Ovary (tissue), 3 donors: ENCODE measurements around the gene GNAT2.

Experiments
- EP300 ChIP-seq: sonication (generic); formaldehyde crosslinking; IDR thresholded peaks from one replicate; pipeline ENCODE4 v1.6.1; 2017; ENCODE audit warnings: antibody characterized with exemption
- POLR2A ChIP-seq: fragments of 450-650 bp; IDR thresholded peaks from one replicate; pipeline ENCODE4 v1.6.1; 2017; ENCODE audit warnings: antibody characterized with exemption, mild to moderate bottlenecking, moderate library complexity
- TF ChIP-seq, protein P1 (sequence below), 3 donors: fragments of 450-650 bp in 2 of 3; fragments of 200-600 bp in 1 of 3; IDR thresholded peaks; one replicate each; pipeline versions ENCODE4 v1.5.1 to v1.8.0; 2016 to 2022; ENCODE audit warnings: antibody characterized with exemption in 3 of 3, mild to moderate bottlenecking in 1 of 3
- donor health status: DM: no; HTN: no; CAD: no.

DNA sequence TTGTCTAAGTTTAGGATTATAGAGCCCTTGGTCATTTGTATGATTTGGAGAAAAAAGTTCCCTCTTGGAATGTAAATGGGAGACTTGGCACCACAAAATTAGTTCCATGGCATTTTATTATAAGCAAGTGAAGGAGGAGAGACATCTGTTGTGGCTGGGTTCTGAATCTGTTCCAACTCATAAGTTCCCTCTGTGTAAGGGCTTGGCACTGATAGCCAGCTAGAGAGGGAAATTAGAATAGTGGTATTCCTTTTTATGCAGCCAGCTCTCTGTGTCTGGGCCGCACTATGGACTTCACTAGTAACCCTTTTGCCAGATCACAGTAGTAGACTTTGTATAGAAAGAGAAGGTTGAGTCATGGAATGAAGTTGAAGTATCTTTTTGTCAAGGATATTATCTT is 39.9 kb downstream of the GNAT2 start:
- TF ChIP-seq, protein P1, sequence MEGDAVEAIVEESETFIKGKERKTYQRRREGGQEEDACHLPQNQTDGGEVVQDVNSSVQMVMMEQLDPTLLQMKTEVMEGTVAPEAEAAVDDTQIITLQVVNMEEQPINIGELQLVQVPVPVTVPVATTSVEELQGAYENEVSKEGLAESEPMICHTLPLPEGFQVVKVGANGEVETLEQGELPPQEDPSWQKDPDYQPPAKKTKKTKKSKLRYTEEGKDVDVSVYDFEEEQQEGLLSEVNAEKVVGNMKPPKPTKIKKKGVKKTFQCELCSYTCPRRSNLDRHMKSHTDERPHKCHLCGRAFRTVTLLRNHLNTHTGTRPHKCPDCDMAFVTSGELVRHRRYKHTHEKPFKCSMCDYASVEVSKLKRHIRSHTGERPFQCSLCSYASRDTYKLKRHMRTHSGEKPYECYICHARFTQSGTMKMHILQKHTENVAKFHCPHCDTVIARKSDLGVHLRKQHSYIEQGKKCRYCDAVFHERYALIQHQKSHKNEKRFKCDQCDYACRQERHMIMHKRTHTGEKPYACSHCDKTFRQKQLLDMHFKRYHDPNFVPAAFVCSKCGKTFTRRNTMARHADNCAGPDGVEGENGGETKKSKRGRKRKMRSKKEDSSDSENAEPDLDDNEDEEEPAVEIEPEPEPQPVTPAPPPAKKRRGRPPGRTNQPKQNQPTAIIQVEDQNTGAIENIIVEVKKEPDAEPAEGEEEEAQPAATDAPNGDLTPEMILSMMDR (IDR thresholded peaks at IDR 0.05), result no peak
- TF ChIP-seq EP300, result no peak
- no peak for TF ChIP-seq POLR2A
